ENCODE results near the gene NPIPB12. TPM values are rescaled to one million over a fixed set of nuclear protein-coding genes. Genes with fewer than 3 reads are reported as not detected.
"Not testable (repeated sequence)": the region's sequence is repeated elsewhere in the genome, so short reads cannot be mapped to it uniquely, and the experiment has no call there.

NPIPB12 gene
- 10.7 and 24.9 TPM in 2 replicates for total RNA-seq (2014; rRNA removed; shearing (Covaris generic))

GRCh38 chr16:29506308-29506707, at the start of gene NPIPB12:
TSS of gene NPIPB12 (minus strand) at chr16:29506408.
- not testable (repeated sequence) for DNase-seq (ENCODE audit: low spot score)

- DNase-seq (ENCODE audit: low spot score), result not testable (repeated sequence)
Observed at GRCh38 chr16:29521520-29521919, 15.3 kb upstream of the NPIPB12 start.

GRCh38 chr16:29482276-29482675, 23.9 kb downstream of the NPIPB12 start:
- DNase-seq (ENCODE audit: low spot score), result not testable (repeated sequence)

- not testable (repeated sequence) for DNase-seq (ENCODE audit: low spot score)
Observed at GRCh38 chr16:29472065-29472464, 34.1 kb downstream of the NPIPB12 start.

GRCh38 chr16:29469660-29470059, 36.5 kb downstream of the NPIPB12 start:
- not testable (repeated sequence) for DNase-seq (ENCODE audit: low spot score)

- DNase-seq (ENCODE audit: low spot score), result not testable (repeated sequence)
Observed at GRCh38 chr16:29467654-29468366, 38.4 kb downstream of the NPIPB12 start.

- not testable (repeated sequence) for DNase-seq (ENCODE audit: low spot score)
Observed at GRCh38 chr16:29466904-29467303, 39.3 kb downstream of the NPIPB12 start.

- not testable (repeated sequence) for DNase-seq (ENCODE audit: low spot score)
Observed at GRCh38 chr16:29465985-29466824, 40.0 kb downstream of the NPIPB12 start.

- not testable (repeated sequence) for DNase-seq (ENCODE audit: low spot score)
Observed at GRCh38 chr16:29460647-29461030, 45.6 kb downstream of the NPIPB12 start.

- not testable (repeated sequence) for DNase-seq (ENCODE audit: low spot score)
Observed at GRCh38 chr16:29459706-29460646, 46.2 kb downstream of the NPIPB12 start, which contains the start of gene SULT1A4. TSS of gene SULT1A4 (plus strand) at chr16:29459913. CDS start at chr16:29461386, 1,473 bp downstream.

- not testable (repeated sequence) for DNase-seq (ENCODE audit: low spot score)
Observed at GRCh38 chr16:29457660-29458059, 48.5 kb downstream of the NPIPB12 start.

GRCh38 chr16:29454828-29455227, 51.4 kb downstream of the NPIPB12 start:
- DNase-seq (ENCODE audit: low spot score), result not testable (repeated sequence)

GRCh38 chr16:29454269-29454668, 51.9 kb downstream of the NPIPB12 start, which contains the start of the genes BOLA2 and SLX1B:
TSS of gene BOLA2 (minus strand) at chr16:29454351. CDS start at chr16:29454253, 98 bp downstream.
TSS of gene SLX1B (plus strand) at chr16:29454533.
- not testable (repeated sequence) for DNase-seq (ENCODE audit: low spot score)

- not testable (repeated sequence) for DNase-seq (ENCODE audit: low spot score)
Observed at GRCh38 chr16:29453754-29454153, 52.5 kb downstream of the NPIPB12 start.

Small RNA genes lying within 50 kb of the gene (small RNA-seq; reads per million reads assigned to genes)
- not detected for gene AC133555.2

Other genes with a start within 250 kb of the NPIPB12 start
- 0.84 and 1.2 TPM in 2 replicates for gene NPIPB11, start 99.7 kb downstream of the NPIPB12 start, total RNA-seq (2014; rRNA removed; shearing (Covaris generic))
- 66.0 and 127 TPM in 2 replicates for gene BOLA2, start 52.1 kb downstream of the NPIPB12 start, total RNA-seq (2014; rRNA removed; shearing (Covaris generic))
- gene SLX1B, start 51.9 kb downstream of the NPIPB12 start, total RNA-seq (2014; rRNA removed; shearing (Covaris generic)), result 2.6 and 10.9 TPM in 2 replicates
- gene SULT1A4, start 46.5 kb downstream of the NPIPB12 start, total RNA-seq (2014; rRNA removed; shearing (Covaris generic)), result 2.2 TPM in 1 of 2 replicates, not detected in the other
- gene SPN, start 156.8 kb upstream of the NPIPB12 start, total RNA-seq (2014; rRNA removed; shearing (Covaris generic)), result 0.10 and 0.23 TPM in 2 replicates
- gene QPRT, start 172.8 kb upstream of the NPIPB12 start, total RNA-seq (2014; rRNA removed; shearing (Covaris generic)), result 35.2 and 42.5 TPM in 2 replicates
- gene C16orf54, start 239.6 kb upstream of the NPIPB12 start, total RNA-seq (2014; rRNA removed; shearing (Covaris generic)), result 0.05 and 0.36 TPM in 2 replicates